Effector CD8-positive, alpha-beta T cell (primary cell): ENCODE measurements around the gene TFEB.

ENCODE experiments used
- DNase-seq: peaks from one replicate; lab custom pipeline; 2025; lab: John Stamatoyannopoulos, UW

TFEB gene

GRCh38 chr6:41706876-41707564 is 28.4 kb downstream of the TFEB start:
- no peak for DNase-seq

- DNase-seq: no peak
These were observed 29.2 kb downstream of the TFEB start for GRCh38 chr6:41705996-41706835.

GRCh38 chr6:41705311-41705995 is 30.0 kb downstream of the TFEB start:
- no peak for DNase-seq

DNA sequence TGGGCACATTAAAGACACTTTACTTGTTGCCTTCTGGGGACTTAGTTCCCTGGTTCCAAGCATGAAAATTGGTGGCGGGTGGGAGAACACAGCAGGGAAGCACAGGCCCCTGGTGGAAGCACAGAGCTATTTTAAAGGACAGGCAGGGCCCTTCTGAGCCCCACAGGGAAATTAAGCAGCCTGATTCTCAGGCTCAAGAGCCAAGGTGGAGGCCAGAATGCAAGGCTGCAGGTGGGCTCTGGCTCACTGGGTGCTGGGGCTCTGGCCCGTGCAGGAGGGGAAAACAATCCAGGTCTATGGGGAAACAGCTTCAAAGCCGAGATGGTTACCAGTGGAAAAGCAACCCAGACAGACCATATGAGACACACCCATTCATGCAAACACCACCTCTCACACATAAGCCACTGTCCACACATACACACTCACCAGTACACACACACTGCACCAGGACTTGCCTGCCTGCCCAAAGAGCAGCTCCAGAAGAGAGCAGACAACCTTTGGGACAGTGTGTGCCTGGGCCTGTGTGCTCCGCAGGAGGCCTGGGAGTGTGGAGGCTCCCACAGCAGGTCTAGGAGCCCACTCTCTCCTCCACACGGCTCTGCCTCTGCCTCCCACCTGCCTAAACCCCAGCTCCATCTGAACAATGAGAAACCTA is 30.6 kb downstream of the TFEB start:
- DNase-seq: no peak

DNA sequence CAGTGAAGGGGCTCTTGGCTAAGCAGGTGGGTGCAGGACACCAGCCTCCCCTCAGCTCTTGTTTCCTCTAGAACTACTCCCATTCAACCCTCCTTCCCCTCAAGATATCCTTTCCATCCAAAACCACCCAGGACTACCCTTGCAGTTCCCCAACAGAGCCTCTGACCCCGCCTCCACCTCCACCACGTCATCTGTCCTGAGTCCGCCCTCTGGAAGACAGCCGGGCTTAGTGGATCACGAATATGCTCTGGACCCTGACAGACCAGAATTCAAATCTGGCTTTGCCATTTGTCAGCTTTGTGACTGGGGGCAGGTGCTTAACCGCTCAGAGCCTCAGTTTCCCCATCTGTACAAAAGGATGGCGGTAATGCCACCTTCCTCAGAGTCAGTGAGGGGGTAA is 31.4 kb downstream of the TFEB start:
- DNase-seq: no peak

DNA sequence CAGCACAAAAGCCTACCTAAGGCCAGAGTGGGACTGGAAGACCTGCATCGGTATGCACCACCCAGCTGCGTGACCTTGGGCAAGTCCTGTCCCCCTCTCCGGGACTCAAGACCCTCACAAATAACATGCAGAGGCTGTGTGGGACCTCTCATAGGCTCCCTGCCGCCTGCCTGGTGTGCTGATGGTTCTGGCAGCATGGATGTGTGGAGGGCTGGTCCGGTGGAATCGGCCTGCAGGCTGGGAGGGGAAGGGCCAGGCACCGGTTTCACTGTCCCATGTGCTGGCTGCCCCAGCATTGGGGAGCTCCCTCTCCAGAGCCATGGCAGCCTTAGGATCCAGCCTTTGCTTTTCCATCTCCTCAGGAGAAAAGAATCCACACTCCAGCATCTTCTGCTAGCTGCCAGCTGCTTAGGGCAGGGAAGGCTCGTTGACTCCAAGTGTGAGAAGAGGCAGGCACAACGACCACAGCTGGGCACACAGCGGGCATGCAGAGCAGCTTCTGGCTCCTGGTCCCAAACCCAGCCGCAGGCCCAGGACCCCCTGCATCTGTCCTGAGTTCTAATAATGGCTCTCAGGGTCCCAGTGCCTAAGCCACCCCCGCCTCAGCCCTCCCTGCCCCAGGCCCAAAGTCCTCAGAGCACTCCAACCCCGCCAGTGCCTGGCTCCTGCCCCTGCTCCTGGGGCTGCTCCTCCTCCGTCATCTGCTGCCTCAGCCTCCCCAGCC is 32.5 kb downstream of the TFEB start:
- DNase-seq: no peak

DNA sequence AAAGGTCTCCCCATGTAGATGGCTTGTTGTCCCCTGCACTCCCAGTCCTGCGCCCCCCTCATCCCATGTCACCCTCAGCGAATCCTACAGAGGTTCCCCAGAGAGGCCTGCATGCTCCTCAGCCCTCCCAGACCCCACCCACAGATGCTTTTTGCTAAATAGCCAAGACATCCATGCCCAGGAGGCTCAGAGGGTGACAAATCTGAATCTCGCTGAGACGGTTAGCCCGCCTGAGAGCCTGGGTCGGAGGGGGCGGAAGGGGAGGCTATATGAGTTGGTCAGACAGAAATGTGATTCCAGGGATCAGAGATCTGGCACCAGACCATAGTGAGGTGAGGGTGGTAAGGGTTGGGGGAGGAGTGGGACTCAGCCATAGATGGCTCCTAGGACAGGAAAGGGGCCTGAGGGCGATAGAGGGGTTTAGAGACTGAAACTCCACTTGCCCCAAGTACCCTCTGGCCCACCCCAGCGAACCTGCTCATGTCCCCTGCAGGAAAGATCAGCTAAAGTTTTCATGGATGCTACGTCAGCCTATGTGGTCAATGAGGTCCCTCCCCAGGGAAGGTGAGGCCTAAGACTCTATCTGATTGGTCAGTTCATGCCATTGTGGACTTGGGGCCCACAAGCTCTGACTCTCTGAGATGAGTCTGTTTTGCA is 33.2 kb downstream of the TFEB start:
- peak; percentile 6 for DNase-seq

DNA sequence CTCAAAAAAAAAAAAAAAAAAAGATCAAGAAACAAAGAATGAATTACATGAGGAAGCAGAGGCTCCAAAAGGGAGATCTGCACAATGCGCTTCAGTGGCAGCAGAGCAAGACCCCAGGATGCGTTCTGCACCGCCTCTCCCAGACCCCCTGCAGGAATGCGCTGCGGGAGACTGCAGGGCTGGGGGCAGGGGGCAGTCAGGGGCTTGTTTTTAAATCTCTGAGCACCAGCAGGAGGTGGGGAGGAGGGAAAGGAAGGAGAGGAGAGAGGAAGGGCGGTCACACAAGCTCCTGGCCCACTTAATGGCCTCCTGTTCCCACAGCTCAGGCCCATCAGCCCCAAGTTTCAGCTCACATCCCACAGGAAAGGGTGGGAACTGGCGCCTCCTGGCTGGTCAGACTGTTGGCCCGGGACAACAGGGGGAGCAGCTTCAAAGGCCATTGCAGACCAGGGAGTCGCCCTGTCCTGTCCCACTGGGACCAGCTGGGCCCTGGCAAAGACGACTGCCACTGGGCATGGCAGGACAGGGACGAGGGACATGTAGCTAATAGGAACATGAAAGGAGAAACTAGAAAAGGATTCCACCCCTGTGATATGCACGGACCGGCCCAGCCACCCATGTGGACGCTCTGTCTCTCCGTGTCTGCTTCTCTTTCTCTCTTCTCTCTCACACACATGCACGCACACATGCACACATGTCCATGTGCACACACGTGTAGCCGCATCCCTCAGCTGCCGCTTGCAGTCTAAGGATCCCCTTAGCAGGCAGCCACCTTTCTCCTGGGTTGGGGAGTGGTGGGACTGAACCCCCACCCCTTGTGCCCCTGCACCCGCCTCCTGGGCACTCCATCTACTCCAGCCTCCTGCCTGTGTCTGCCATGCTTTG is 34.7 kb downstream of the TFEB start:
- DNase-seq: no peak

DNA sequence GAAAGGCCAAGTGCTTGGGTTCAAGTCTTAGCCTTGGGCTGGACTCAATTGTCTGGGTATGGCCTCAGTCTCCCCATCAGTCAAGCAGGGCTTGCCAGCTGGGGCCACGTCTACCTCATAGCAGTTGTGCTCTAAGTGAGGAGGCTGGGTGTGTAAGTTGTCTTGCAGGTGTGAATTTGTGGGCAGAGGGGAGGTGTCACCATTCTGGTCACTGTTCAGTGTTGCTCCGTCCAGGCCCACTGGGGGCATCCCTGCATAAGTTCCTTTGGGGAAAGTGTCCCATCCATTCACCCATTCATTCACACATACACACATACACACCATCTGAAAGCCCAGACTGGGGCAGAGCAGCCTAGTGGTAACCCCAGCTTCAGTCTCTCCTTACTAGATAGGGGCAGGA is 36.3 kb downstream of the TFEB start:
- no peak for DNase-seq

DNA sequence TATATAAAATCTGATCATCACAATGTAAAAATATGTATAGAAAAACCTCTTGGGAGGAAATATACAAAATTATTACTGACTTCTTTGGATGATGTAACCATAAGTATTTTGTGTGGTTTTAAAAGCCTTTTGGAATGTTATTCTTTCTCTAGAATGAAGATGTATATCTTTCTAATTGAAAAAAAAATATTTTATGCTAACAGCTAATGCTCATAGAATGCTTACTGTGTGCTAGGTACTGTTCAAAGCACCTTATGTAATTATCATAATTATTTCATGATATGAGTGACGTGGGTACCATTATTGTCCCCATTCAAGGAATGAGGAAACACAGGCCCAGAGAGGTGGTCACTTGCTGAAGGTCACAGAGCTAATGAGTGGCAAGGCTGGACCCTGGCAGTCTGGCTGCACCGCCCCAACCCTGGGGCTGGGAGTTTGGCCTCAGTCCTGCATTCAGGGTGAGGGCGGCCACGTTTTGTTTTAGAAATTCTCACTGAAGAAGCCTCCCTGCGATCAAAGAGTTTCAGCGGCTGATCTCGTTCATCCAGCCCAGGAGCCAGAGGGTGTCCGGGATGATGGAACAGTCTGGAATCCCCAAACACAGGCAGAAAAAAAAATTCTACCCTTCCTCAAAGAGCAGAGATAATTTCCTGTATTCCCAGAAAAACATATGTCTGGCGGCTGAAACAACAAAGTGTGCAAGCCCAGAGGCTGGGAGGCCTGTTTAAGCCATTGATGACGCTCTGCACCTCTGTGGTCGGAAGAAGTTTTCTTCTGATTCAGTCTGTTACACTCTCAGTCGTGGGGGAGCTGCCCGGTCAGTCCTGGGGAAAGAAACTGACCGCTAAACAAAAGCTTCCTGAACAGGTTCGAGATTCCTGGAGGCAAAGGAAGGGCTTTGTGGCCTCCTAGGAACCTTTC is 37.3 kb downstream of the TFEB start:
- DNase-seq: no peak

- DNase-seq: no peak
These were observed 38.6 kb downstream of the TFEB start for GRCh38 chr6:41696788-41697187.

GRCh38 chr6:41695825-41696224 is 39.6 kb downstream of the TFEB start:
- no peak for DNase-seq

DNA sequence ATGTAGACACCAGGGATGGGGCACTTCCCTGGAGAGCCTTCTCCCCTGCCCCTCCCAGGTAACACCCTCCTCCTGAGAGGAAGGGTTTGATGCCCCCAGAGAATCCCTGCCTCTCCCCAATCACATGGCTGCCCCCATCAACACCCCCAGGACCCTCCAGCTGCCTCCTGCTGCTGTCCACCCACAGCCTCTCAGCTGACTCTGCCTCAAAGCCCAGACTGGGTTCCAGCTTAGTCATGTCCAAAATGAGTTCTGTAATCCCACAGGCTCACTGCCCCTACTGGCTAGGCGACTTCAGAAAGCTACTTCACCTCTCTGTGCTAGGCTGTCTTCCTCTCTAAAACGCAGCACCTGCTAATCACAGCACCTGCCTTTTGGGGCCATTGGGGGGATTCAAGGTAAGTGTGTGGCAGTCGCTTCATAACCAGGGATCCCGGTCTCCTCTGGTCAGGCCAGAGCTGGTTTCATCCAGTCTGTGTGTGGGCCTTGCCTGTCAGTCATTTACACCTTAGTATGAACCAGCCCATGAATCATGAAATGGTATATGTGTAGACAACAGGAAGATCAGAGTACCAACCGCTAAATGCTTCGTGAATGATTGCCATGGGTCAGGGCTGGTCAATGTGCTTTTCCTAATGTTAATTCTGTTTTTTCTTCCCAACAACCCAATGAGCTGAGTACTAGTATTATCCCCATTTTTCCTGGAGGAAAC is 40.4 kb downstream of the TFEB start:
- DNase-seq: no peak

DNA sequence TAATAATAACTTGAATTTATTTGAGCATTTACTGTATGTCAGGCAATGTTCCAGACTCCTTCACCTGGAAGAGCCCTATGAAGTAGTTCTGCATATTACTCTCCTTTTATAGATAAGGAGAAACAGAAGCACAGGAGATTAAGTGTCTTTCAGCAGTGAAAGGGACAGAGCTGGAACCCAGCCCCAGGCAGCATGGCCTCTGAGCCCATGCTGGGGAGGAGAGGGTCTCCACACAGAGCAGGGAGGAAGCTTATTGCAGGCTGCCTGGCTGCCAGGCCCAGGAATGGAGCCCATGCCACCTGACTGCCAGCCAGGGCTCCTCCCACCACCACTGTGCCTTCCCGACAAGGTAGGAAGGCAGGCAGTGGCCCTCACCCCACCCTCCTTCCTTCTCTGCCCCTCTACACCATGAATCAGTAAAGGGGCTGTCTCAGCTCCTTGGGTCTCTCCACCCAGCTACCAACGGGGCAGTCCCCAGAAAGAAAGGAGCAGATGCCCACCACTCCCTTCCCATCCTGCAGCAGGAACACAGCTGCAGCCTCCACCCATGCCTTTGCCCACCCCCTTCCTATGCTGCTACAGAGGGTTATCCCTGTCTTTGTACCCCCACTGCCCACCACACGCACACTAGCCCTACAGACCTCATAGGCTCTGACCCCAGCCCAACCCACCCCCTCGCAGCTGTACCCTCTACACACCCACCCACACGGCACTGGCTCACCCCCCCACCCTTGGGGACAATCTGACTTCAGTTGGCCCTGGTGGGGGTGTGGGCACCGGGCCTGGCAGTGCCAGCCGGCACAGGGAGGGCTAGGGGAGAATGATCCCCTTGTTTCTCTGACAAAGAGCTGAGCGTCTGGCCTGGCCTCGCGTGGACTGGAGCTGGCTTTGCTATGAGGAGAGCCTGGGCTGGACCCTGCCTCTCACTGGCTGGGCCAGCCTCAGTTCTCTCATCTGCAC is 41.8 kb downstream of the TFEB start:
- no peak for DNase-seq

DNA sequence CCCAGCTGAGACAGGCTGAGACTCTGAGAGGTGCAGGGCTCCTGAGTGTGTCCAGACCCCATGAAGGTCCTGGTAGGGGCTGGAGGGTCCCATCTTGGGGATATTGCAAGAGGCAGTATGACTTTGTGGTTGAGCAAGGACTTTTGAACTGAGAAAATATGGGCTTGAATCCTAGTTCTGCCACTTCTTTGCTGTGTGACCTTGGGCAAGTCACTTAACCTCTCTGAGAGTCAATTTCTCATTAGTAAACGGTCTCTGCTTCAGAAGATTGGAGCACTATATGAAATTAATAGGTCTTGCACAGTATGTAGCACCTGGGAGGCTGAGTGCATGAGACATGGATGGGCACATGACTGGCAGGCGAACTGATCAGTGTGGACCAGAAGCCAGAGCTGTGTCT is 42.7 kb downstream of the TFEB start:
- DNase-seq: no peak

GRCh38 chr6:41692080-41692675 is 43.2 kb downstream of the TFEB start:
- no peak for DNase-seq
